Skeletal muscle satellite cell (primary cell): ENCODE results near the gene SPINK4.

Experiments
- H3K27me3 ChIP-seq: 2 replicates; pipeline ENCODE4 v1.7.0; 2013; ENCODE audit warnings: low read length; ENCODE audit not compliant: control insufficient read depth, insufficient read depth
- H3K36me3 ChIP-seq: 2 replicates; pipeline ENCODE4 v1.7.0; 2013; ENCODE audit warnings: mild to moderate bottlenecking, control low read depth, low read length; ENCODE audit not compliant: insufficient read depth
- H3K4me1 ChIP-seq: 2 replicates; pipeline ENCODE4 v1.7.0; 2013; ENCODE audit warnings: low read length; ENCODE audit not compliant: control insufficient read depth, insufficient read depth
- H3K4me2 ChIP-seq: 2 replicates; pipeline ENCODE4 v1.7.0; 2013; ENCODE audit warnings: mild to moderate bottlenecking, low read length
- H3K4me3 ChIP-seq: 2 replicates; pipeline ENCODE4 v1.7.0; 2013; ENCODE audit warnings: low read length
- H3K9ac ChIP-seq: 2 replicates; pipeline ENCODE4 v1.7.0; 2013; ENCODE audit warnings: mild to moderate bottlenecking, low read depth, low read length, moderate library complexity
- H3K9me3 ChIP-seq: replicated peaks from 2 replicates; pipeline ENCODE4 v1.7.0; 2013; ENCODE audit warnings: mild to moderate bottlenecking, control low read depth, low read length

The SPINK4 gene

DNA sequence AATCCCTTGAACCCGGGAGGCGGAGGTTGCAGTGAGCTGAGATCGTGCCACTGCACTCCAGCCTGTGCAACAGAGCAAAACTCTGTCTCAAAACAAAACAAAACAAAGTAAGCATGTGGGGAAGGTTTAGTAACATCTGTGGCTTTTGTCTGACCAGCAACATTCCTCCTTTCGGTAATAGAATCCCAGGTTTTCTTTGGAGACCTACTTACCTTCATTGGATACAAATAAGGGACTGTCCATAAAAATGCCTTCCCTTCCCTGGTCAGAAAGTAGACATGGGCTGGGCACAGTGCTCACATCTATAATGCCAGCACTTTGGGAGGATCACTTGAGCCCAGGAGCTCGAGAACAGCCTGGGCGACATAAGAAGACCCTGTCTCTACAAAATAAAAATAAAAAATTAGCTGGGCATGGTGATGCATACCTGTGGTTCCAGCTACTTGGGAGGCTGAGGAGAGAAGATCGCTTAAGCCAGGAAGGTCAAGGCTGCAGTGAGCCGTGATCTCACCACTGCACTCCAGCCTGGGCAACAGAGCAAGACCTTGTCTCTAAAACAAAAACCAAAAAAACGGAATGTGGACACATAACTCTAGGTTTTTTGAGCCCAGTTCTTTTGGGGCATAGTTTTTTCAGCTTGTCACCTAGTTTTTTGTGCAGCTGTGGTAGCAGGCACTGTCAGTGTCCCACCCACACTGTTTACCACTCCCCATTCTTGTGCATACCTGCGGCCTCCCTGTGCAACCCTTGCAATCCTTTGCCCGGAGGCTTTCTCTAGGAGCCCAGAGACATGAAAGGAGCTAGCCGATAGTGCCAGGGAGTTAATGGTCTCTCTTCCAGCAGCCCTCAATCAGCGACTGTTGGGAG, 9.0 kb upstream of the SPINK4 start:
- Histone ChIP-seq H3K9me3 (no peaks in the 10 kb centered on the region), H3K9ac (no peak overlapping the region)

DNA sequence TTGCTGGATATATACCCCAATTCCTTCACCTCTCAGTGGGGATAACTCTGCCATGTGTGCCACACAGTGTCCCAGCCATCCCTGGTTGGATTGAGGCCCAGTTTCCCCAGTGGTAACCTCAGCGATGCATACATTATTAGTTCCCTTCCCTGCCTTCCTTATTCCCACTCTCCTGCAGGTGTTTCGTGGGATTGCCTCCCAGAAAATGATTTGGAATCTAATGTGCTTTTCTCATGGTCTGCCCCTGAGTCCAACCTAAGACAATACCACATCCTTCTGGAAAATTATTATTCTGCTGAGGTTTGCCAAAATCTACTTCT, 8.4 kb upstream of the SPINK4 start:
- Histone ChIP-seq H3K9me3 (no peaks in the 10 kb centered on the region), H3K27me3 (peaks cover 3% of the 10 kb centered on the region), H3K4me2 (no peak overlapping the region), H3K4me1 (peaks cover 23% of the 10 kb centered on the region), H3K36me3 (no peaks in the 10 kb centered on the region), H3K4me3 (no peak overlapping the region), H3K9ac (no peak overlapping the region)

More for the DNA sequence above, 9.0 kb upstream of the SPINK4 start:
- H3K4me1 ChIP-seq: peaks cover 23% of the 10 kb centered on the region
- no peaks in the 10 kb centered on the region for H3K36me3 ChIP-seq
- no peak overlapping the region for H3K4me2 ChIP-seq
- peaks cover 3% of the 10 kb centered on the region for H3K27me3 ChIP-seq
- H3K4me3 ChIP-seq: no peak overlapping the region

DNA sequence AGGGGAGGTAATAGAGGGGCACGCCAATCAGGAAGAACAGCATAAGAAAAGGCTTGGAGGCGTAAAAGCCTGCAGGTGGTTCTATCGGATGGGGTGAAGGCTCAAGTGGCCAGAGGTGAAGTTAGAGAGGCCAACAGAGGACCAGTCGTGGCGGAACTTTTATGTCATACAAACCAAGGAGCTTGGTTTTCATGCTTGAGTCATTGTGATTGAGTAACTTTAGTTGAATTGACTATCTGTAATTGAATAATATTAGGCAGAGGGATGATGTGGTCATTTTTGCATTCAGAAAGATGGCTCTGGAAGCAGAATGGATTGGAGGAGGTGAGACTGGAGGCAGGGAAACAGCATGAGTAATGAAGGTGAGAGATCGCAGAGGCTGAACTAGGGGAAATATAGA, 7.2 kb upstream of the SPINK4 start:
- no peaks in the 10 kb centered on the region for H3K36me3 ChIP-seq
- H3K9me3 ChIP-seq: no peaks in the 10 kb centered on the region
- H3K9ac ChIP-seq: no peak overlapping the region
- H3K27me3 ChIP-seq: no peaks in the 10 kb centered on the region
- H3K4me2 ChIP-seq: no peak overlapping the region
- H3K4me1 ChIP-seq: peaks cover 23% of the 10 kb centered on the region
- no peak overlapping the region for H3K4me3 ChIP-seq

DNA sequence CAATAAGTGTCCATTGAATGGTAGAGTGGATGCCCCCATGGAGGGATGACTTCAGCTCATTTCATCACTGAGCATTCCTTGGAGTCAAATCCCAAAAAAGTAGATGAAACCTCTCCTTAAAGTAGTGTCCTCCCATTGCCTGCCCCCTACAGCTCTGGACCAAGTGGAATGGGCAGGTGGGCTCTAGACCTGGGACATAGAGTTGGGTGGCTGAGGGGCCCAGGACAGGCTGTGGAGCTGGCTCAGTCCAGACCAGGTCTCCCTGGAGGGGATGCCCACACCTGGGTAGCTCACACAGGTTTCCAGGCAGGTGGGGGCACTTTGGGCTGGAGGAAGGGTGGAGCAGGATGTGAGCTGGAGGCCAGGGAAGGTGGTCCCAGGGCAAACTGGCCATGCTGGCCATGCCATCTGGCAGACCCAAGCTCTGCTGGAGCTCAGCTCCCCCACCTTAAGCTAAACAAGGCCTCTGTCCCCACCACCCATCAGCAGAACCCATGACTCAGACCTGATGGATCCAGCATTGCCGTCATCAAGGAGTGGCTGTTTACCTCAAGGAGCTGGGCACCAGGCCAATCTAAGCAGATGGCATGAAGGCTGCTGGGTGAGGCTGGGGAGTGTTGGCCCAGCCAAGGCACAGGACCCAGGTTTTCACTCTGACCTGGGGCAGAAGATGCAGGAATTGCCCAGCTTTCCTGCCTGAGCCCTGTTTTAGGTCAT, 6.2 kb upstream of the SPINK4 start:
- Histone ChIP-seq H3K27me3 (no peaks in the 10 kb centered on the region), H3K9ac (peak overlapping the region; percentile 33), H3K4me2 (peak overlapping the region; percentile 50), H3K4me1 (peaks cover 23% of the 10 kb centered on the region), H3K36me3 (no peaks in the 10 kb centered on the region), H3K9me3 (no peaks in the 10 kb centered on the region), H3K4me3 (peak overlapping the region; percentile 21)

DNA sequence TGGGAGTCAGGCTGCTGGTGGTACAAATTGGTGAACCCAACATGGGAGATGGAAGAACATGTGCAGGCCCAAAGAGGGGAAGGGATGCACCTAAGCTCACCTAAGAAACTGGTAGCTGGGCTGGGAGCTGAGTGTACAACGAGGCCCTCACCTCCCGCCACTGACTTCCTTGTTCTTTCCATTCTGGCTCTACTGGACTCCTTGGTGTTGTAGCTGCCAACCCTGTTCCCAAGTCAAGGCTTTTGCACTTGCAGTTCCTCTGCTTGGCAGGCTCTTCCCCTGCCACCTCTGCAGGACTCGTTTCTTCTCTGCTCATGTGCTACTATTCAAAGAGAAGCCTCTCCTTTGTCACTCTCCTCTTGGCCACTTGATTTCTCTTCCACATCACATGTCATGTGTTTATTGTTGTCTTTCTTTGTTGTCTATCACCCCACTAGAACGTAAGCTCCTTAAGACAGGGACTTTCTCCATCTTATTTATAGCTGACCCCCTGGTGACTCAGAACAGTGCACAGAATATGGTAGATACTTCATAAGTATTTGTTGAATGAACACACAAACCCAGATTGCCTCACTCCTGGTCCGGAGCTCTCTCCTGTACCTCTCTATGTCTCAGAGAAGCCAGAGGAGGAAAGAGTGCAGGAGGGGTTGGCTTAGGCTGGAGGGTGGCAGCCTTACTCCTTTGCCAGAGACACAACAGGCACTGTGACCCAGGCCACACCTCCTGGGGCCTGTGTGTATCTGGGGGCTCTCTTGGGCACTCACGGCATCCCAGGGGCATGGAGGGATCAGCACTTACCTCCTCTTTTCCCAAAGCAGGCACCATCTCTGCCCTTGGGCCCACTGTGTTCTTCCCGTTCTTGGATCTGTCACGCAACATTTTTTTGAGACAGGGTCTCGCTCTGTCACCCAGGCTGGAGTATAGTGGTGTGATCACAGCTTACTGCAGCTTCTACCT, 5.2 kb upstream of the SPINK4 start:
- no peak overlapping the region for H3K4me2 ChIP-seq
- no peaks in the 10 kb centered on the region for H3K9me3 ChIP-seq
- H3K4me3 ChIP-seq: peak overlapping the region; percentile 21
- H3K36me3 ChIP-seq: no peaks in the 10 kb centered on the region
- peak overlapping the region; percentile 33 for H3K9ac ChIP-seq
- peaks cover 24% of the 10 kb centered on the region for H3K4me1 ChIP-seq
- H3K27me3 ChIP-seq: no peaks in the 10 kb centered on the region

DNA sequence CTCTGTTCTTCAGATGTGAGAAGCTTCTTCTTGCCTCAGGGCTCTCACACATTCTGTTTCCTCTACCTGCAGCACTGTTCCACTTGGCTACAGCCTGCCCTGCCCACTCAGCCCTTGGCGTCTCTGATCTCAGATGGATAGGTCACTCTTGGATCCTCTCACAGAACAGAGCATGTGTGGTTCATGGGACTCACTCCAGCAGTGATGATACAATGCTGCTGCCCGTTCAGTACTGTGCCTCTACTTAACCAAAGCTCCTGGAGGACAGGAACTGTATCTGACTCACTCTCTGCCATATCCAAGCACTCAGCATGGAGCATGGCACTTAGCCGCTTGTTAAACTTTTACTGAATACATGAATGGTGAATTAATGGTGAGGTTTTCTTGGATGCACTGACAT, 3.4 kb upstream of the SPINK4 start:
- Histone ChIP-seq H3K4me2 (no peak overlapping the region), H3K36me3 (no peaks in the 10 kb centered on the region), H3K4me3 (no peak overlapping the region)

DNA sequence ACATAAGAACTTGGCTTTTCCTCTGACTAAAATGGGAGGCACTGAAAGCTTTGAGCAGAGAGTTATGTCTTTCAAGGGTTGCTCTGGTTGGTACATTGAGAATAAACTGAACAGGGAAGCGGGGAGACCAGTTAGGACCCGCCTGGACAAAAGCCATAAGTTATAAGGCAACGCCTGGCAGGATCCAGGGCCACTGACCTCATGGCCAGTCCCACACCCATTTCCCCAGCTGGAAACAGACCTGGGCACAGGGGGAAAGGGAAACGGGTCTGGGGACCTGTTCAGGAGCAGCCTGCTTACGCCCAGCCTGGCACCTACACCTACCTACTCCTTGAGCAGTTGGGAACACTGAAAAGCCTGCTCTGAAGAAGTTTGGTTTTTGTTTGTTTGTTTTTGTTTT, 1.3 kb downstream of the SPINK4 start:
- no peaks in the 10 kb centered on the region for H3K27me3 ChIP-seq
- no peak overlapping the region for H3K4me2 ChIP-seq
- no peak overlapping the region for H3K4me3 ChIP-seq
- H3K9me3 ChIP-seq: no peaks in the 10 kb centered on the region
- no peak overlapping the region for H3K9ac ChIP-seq
- H3K4me1 ChIP-seq: peaks cover 4% of the 10 kb centered on the region
- H3K36me3 ChIP-seq: no peaks in the 10 kb centered on the region

More for the DNA sequence above, 3.4 kb upstream of the SPINK4 start:
- Histone ChIP-seq H3K27me3 (no peaks in the 10 kb centered on the region), H3K9me3 (no peaks in the 10 kb centered on the region), H3K4me1 (peaks cover 27% of the 10 kb centered on the region), H3K9ac (no peak overlapping the region)

DNA sequence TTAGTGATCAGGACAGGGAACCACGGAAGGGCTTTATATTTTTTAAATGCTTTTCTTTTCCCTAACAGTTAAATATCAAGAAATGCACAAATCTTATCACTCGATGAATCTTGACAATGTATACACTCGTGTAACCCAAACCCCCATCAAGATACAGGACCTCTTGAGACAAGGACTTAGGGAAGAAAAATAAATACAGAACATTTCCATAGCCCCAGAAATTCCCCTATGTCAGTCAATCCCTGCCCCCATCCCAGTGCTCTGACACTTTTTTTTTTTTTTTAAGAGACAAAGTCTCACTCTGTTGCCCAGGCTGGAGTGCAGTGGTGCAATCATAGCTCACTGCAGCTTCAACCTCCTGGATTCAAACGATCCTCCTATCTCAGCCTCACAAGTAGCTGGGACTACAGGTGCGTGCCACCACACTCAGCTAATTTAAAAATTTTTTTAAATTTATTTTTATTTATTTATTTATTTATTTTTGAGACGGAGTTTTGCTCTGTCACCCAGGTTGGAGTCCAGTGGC, 2.7 kb downstream of the SPINK4 start:
- peaks cover 4% of the 10 kb centered on the region for H3K4me1 ChIP-seq
- no peaks in the 10 kb centered on the region for H3K9me3 ChIP-seq
- H3K4me3 ChIP-seq: no peak overlapping the region
- no peak overlapping the region for H3K9ac ChIP-seq
- H3K27me3 ChIP-seq: no peaks in the 10 kb centered on the region
- no peaks in the 10 kb centered on the region for H3K36me3 ChIP-seq
- no peak overlapping the region for H3K4me2 ChIP-seq

DNA sequence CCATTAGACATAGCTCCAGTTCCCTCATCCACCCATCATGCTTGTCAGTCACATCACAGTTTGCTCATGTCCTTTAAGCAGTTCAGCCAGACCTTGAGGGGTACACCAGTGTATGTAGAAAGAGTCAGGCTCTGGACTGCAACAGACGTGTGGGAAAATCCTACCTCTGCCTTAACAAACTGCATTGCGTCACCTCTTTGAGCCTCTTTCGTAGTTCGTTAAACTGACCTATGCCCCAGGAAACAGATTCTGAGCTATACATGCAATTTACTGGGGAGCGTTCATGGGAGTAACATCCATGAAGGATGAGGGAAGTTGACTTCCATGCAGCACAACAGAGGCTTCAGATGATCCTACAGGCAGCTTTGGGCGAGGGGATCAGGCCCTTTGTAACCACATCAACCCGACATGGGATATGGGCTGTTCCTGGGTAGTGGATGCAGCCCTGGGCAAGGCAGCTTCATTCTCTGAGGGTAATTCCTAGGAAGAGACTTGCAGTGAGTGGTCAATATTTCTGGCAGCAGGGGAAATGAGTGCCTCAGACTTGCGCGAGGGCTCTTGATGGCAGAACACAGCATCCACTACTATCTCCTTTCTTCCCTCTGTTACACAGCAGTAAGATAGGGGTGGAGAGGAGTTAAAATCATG, 4.3 kb downstream of the SPINK4 start:
- Histone ChIP-seq H3K9me3 (no peaks in the 10 kb centered on the region), H3K36me3 (peaks cover 3% of the 10 kb centered on the region), H3K27me3 (no peaks in the 10 kb centered on the region)

DNA sequence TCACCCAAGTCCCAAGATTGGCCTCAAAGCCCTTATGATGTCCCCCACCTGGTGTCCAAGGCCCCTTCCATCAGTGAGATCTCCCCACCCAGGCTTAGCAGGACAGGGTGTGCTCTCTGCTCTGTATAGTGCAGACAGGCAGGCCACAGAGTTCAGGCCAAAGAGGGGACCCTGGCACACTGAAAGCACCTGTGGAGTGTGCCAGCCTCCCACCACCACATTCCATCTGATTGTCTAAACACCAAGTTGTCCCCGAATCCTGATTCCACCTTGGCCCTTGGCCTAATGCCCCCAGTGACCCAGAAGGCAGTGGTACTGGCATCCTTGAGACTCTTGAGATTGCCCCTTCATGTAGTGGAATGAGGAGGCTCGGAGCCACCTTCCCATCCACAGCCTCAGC, 5.4 kb downstream of the SPINK4 start:
- Histone ChIP-seq H3K4me1 (peaks cover under 1% of the 10 kb centered on the region), H3K4me3 (no peak overlapping the region), H3K9ac (no peak overlapping the region), H3K4me2 (no peak overlapping the region), H3K27me3 (no peaks in the 10 kb centered on the region), H3K9me3 (no peaks in the 10 kb centered on the region), H3K36me3 (peaks cover 3% of the 10 kb centered on the region)

More for the DNA sequence above, 4.3 kb downstream of the SPINK4 start:
- Histone ChIP-seq H3K4me2 (no peak overlapping the region), H3K4me1 (peaks cover 4% of the 10 kb centered on the region), H3K9ac (no peak overlapping the region), H3K4me3 (no peak overlapping the region)
